OCI-LY3 (cell line): ENCODE results near the gene DOCK1.

Experiments
- H2AFZ ChIP-seq: fragments of 200-600, 300-600 bp; shearing (Covaris generic); 2 replicates; pipeline ENCODE4 v1.6.0; 2014; ENCODE audit warnings: antibody characterized with exemption, low read depth, low read length
- H3K27ac ChIP-seq: fragments of 200-600, 300-600 bp; sonication (generic); 2 replicates; pipeline ENCODE4 v1.5.1; 2014; ENCODE audit warnings: mild to moderate bottlenecking, low read length, moderate library complexity, mixed read lengths
- H3K27me3 ChIP-seq: fragments of 200-600, 300-600 bp; sonication (generic); 2 replicates; pipeline ENCODE4 v1.6.1; 2014; ENCODE audit warnings: low read depth, low read length, mixed read lengths
- H3K36me3 ChIP-seq: fragments of 200-600, 300-600 bp; sonication (generic); replicated peaks from 2 replicates; pipeline ENCODE3; 2014; ENCODE audit warnings: low read depth, low read length, mixed read lengths
- H3K4me1 ChIP-seq: fragments of 300-600, 200-600 bp; sonication (generic); 2 replicates; pipeline ENCODE4 v1.6.1; 2014; ENCODE audit warnings: low read length, mixed read lengths
- H3K4me2 ChIP-seq: fragments of 200-600, 300-600 bp; sonication (generic); 2 replicates; pipeline ENCODE4 v1.6.1; 2014; ENCODE audit warnings: low read length, mixed read lengths
- H3K4me3 ChIP-seq: fragments of 300-600, 200-600 bp; sonication (generic); 2 replicates; pipeline ENCODE4 v1.5.1; 2014; ENCODE audit warnings: antibody characterized with exemption, mild to moderate bottlenecking, low read length, moderate library complexity
- H3K79me2 ChIP-seq: fragments of 300-600, 200-600 bp; shearing (Covaris generic); 2 replicates; pipeline ENCODE4 v1.6.1; 2014; ENCODE audit warnings: mild to moderate bottlenecking, low read length, mixed read lengths
- H3K9ac ChIP-seq: fragments of 300-600, 200-600 bp; shearing (Covaris generic); 2 replicates; pipeline ENCODE4 v1.6.0; 2014; ENCODE audit warnings: mild to moderate bottlenecking, low read length, moderate library complexity
- H3K9me3 ChIP-seq: fragments of 200-600, 300-600 bp; shearing (Covaris generic); 2 replicates; pipeline ENCODE4 v1.6.1; 2014; ENCODE audit warnings: low read length, mixed read lengths; ENCODE audit not compliant: insufficient read depth
- H4K20me1 ChIP-seq: fragments of 200-600, 300-600 bp; sonication (generic); 2 replicates; pipeline ENCODE4 v1.6.1; 2016; ENCODE audit warnings: low read length, mixed read lengths; ENCODE audit not compliant: insufficient read depth
- CTCF ChIP-seq: fragments of 200-600, 300-600 bp; sonication (generic); IDR thresholded peaks from 2 replicates; pipeline ENCODE4 v1.5.1; 2014; ENCODE audit warnings: antibody characterized with exemption, low read length, low read depth
- EZH2phosphoT487 ChIP-seq: fragments of 200-600 bp; shearing (Covaris generic); IDR thresholded peaks from 2 replicates; pipeline ENCODE4 v1.6.1; 2018; ENCODE audit warnings: antibody characterized with exemption, mixed run types, low read depth

DOCK1 gene

GRCh38 chr10:127417686-127418401 lies 512.6 kb downstream of the DOCK1 start:
- no peak overlapping the region for H3K4me3 ChIP-seq
- TF ChIP-seq EZH2phosphoT487, result no peak
- H3K9me3 ChIP-seq, result no peaks in the 10 kb centered on the region
- no peak overlapping the region for H3K4me2 ChIP-seq
- no peaks in the 10 kb centered on the region for H3K4me1 ChIP-seq
- H3K9ac ChIP-seq, result no peak overlapping the region
- H4K20me1 ChIP-seq, result no peaks in the 10 kb centered on the region
- H2AFZ ChIP-seq, result no peak overlapping the region
- no peaks in the 10 kb centered on the region for H3K79me2 ChIP-seq
- no peaks in the 10 kb centered on the region for H3K27me3 ChIP-seq
- no peak overlapping the region for H3K27ac ChIP-seq
- H3K36me3 ChIP-seq, result no peaks in the 10 kb centered on the region

- H3K4me2 ChIP-seq, result no peak overlapping the region
- H3K9me3 ChIP-seq, result no peaks in the 10 kb centered on the region
- no peaks in the 10 kb centered on the region for H3K27me3 ChIP-seq
- H3K4me3 ChIP-seq, result no peak overlapping the region
- H3K4me1 ChIP-seq, result no peaks in the 10 kb centered on the region
- no peaks in the 10 kb centered on the region for H3K79me2 ChIP-seq
- no peaks in the 10 kb centered on the region for H3K36me3 ChIP-seq
- TF ChIP-seq CTCF (no peak), EZH2phosphoT487 (no peak)
- no peak overlapping the region for H3K27ac ChIP-seq
- H2AFZ ChIP-seq, result no peak overlapping the region
- H4K20me1 ChIP-seq, result no peaks in the 10 kb centered on the region
- H3K9ac ChIP-seq, result no peak overlapping the region
Measured at GRCh38 chr10:127418536-127419168, 513.4 kb downstream of the DOCK1 start.

DNA sequence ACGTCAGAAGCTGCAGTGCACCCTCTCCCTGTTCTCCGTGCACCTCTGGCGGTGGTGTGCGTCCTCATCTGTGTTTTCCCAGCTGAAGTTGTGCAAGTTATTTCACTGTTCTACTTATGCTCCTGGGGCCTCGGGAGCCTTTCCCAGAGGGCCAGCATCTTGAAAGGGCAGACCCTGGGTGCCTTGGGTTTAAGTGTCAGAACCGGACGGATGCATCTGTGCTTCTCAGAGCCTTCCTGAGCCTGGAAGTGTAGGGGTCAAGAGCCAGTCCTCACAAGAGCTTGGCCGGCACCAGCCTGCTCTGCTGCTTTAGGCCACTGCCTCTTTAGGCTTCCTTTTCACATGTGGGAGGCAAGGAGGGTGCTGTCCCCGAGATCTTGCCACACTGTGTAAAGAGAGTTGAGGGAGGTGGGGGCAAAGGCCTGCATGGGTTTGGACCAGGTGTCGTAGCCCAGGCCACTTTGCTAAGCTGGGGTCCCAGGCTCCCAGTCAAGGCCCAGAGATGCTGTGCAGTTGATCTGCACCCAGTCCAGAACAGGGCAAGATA lies 515.0 kb downstream of the DOCK1 start:
- TF ChIP-seq CTCF (no peak), EZH2phosphoT487 (no peak)
- no peaks in the 10 kb centered on the region for H3K36me3 ChIP-seq
- no peak overlapping the region for H3K4me3 ChIP-seq
- no peaks in the 10 kb centered on the region for H4K20me1 ChIP-seq
- H3K27me3 ChIP-seq, result no peaks in the 10 kb centered on the region
- H2AFZ ChIP-seq, result no peak overlapping the region
- H3K9me3 ChIP-seq, result no peaks in the 10 kb centered on the region
- H3K4me1 ChIP-seq, result no peaks in the 10 kb centered on the region
- no peaks in the 10 kb centered on the region for H3K79me2 ChIP-seq
- H3K9ac ChIP-seq, result no peak overlapping the region
- no peak overlapping the region for H3K4me2 ChIP-seq
- no peak overlapping the region for H3K27ac ChIP-seq

- no peak for TF ChIP-seq EZH2phosphoT487
- TF ChIP-seq CTCF, result no peak
- H2AFZ ChIP-seq, result no peak overlapping the region
- no peaks in the 10 kb centered on the region for H3K36me3 ChIP-seq
Measured at GRCh38 chr10:127423218-127423915, 518.1 kb downstream of the DOCK1 start.

More at GRCh38 chr10:127423218-127423915, 518.1 kb downstream of the DOCK1 start:
- H3K27ac ChIP-seq, result no peak overlapping the region
- H3K9me3 ChIP-seq, result no peaks in the 10 kb centered on the region
- no peaks in the 10 kb centered on the region for H3K4me1 ChIP-seq
- no peaks in the 10 kb centered on the region for H4K20me1 ChIP-seq
- no peaks in the 10 kb centered on the region for H3K27me3 ChIP-seq
- H3K4me3 ChIP-seq, result no peak overlapping the region
- H3K9ac ChIP-seq, result no peak overlapping the region
- H3K79me2 ChIP-seq, result no peaks in the 10 kb centered on the region
- no peak overlapping the region for H3K4me2 ChIP-seq
